Fibroblast of pulmonary artery (primary cell): ENCODE measurements around the gene ALAS2.

Experiments used
- DNase-seq: peaks from one replicate; pipeline ENCODE4 v3.0.0-alpha.2; 2010; ENCODE audit warnings: low read depth
- H3K4me3 ChIP-seq: replicated peaks from 2 replicates; pipeline ENCODE4 v1.5.1; 2011; ENCODE audit warnings: low read depth, mild to moderate bottlenecking, control low read depth, low read length, moderate library complexity
- CTCF ChIP-seq: IDR thresholded peaks from 2 replicates; pipeline ENCODE4 v1.5.1; 2011; ENCODE audit warnings: mild to moderate bottlenecking, control low read depth, low read length, inconsistent platforms; ENCODE audit errors: missing control alignments

ALAS2 gene

GRCh38 chrX:54961750-54962149 is 69.0 kb downstream of the ALAS2 start:
- DNase-seq: no peak
- H3K4me3 ChIP-seq: no peak overlapping the region
- TF ChIP-seq CTCF: no peak
